ENCODE results near the gene ATP8A1. TPM values are rescaled to one million over a fixed set of nuclear protein-coding genes. Genes with fewer than 3 reads are reported as not detected.

ATP8A1 gene
- total and polyA plus RNA-seq, 2 donors from 2014 or later = 4.6 to 27.4 TPM

DNA sequence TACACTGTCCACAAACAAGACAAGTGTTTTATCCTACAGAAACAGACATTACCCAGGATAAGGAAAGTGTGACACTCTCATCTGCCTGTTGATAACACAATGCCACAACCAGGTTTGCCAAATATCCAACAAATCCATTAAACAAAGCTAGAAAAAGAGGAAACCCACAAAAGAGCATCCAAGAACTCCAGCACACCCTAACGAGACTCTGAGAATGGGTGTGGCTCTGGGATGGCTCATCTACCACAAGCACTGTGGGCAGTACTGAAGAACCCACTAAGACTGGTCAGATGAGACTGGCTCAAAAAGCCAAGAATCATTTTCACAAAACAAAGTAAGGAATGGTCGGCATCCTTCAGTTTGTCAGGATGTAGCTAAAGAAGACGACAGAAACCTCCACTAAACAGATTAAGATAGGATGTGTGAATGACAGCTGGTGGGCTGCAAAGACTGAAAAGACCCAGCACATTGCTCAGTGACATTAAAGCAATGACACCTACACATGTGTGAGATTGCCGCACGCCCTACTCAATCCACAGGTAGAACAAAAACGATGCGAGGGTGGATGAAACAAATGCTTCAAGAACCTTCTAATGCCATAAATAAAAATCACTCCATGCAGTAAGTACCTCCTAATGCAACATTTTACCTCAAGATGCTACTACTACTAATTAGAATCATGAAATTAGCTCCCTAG is 14.7 kb downstream of the ATP8A1 start:
- Histone ChIP-seq H3K4me3 (ENCODE audit: low read length in 3 of 3) (no peak overlapping the region), H3K4me1 (ENCODE audit: control insufficient read depth in 2 of 3, insufficient read depth in 2 of 3, low read depth in 1 of 3, low read length in 3 of 3) (peaks cover 0 to 3% (median 0%) of the 10 kb centered on the region in 3 donors), H3K36me3 (ENCODE audit: control insufficient read depth in 2 of 3, insufficient read depth in 3 of 3, low read length in 3 of 3) (no peaks in the 10 kb centered on the region), H3K9ac (ENCODE audit: low read length in 3 of 3) (no peak overlapping the region), H3K9me3 (ENCODE audit: control insufficient read depth in 2 of 3, insufficient read depth in 1 of 3, low read length in 3 of 3) (no peaks in the 10 kb centered on the region), H3K27ac (ENCODE audit: low read depth in 2 of 2, low read length in 2 of 2) (no peak overlapping the region), H3K27me3 (ENCODE audit: control insufficient read depth, insufficient read depth, low read length) (no peaks in the 10 kb centered on the region)
- intact Hi-C loops (cut with DNase I) = no loop called here
- FAIRE-seq (no peak), DNase-seq (no peak)
- TF ChIP-seq, protein P1, sequence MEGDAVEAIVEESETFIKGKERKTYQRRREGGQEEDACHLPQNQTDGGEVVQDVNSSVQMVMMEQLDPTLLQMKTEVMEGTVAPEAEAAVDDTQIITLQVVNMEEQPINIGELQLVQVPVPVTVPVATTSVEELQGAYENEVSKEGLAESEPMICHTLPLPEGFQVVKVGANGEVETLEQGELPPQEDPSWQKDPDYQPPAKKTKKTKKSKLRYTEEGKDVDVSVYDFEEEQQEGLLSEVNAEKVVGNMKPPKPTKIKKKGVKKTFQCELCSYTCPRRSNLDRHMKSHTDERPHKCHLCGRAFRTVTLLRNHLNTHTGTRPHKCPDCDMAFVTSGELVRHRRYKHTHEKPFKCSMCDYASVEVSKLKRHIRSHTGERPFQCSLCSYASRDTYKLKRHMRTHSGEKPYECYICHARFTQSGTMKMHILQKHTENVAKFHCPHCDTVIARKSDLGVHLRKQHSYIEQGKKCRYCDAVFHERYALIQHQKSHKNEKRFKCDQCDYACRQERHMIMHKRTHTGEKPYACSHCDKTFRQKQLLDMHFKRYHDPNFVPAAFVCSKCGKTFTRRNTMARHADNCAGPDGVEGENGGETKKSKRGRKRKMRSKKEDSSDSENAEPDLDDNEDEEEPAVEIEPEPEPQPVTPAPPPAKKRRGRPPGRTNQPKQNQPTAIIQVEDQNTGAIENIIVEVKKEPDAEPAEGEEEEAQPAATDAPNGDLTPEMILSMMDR (IDR thresholded peaks at IDR 0.05; ENCODE audit: borderline replicate concordance, extremely low read depth, insufficient read depth) = no peak

DNA sequence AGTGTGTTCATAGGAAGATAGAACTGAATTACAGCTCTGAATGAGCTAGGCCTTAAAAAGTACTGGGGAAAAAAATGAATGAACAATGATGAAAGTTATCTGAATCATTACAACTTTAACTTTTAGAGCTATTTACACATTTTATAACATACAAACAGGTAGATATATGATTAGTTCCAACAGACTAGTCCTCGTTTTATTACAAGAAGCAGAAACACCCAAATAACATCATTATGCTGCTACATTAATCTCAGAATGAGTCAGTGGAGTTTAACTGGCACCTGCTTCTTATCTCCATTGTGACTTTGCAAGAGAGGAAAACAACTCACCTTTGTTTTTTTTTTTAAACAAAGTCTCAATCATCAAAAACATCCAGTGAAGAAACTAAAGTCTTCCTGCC is 15.2 kb downstream of the ATP8A1 start:
- H3K36me3 ChIP-seq (ENCODE audit: control insufficient read depth in 2 of 3, insufficient read depth in 3 of 3, low read length in 3 of 3) = no peaks in the 10 kb centered on the region
- TF ChIP-seq, protein P1 (IDR thresholded peaks at IDR 0.05; ENCODE audit: borderline replicate concordance, extremely low read depth, insufficient read depth) = no peak
- no peak overlapping the region for H3K9ac ChIP-seq (ENCODE audit: low read length in 3 of 3)
- FAIRE-seq (no peak), DNase-seq (no peak)
- H3K4me1 ChIP-seq (ENCODE audit: control insufficient read depth in 2 of 3, insufficient read depth in 2 of 3, low read depth in 1 of 3, low read length in 3 of 3) = peaks cover 0 to 3% (median 0%) of the 10 kb centered on the region in 3 donors
- H3K9me3 ChIP-seq (ENCODE audit: control insufficient read depth in 2 of 3, insufficient read depth in 1 of 3, low read length in 3 of 3) = no peaks in the 10 kb centered on the region
- H3K27ac ChIP-seq (ENCODE audit: low read depth in 2 of 2, low read length in 2 of 2) = no peak overlapping the region
- no peaks in the 10 kb centered on the region for H3K27me3 ChIP-seq (ENCODE audit: control insufficient read depth, insufficient read depth, low read length)
- intact Hi-C loops (cut with DNase I) = no loop called here
- H3K4me3 ChIP-seq (ENCODE audit: low read length in 3 of 3) = no peak overlapping the region

DNA sequence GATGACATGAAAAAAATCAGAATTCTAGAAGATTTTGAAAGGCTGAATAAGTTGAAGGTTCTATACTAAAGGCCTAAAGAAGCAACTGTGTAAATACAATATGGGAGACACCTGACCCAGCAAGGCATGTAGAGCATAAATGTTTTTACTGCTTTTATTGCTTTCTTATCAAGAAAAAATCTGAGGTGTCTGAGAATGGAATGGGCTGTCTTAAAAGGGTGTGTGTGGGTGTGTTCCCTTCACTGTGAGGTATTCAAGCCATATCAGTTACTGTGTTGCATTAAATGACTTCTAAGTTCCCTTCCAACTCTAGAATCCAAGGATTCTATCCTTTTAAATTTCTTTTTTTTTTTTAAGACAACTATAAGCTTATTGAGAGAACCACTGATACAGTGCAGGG is 15.7 kb downstream of the ATP8A1 start:
- FAIRE-seq = no peak
- TF ChIP-seq, protein P1 (IDR thresholded peaks at IDR 0.05; ENCODE audit: borderline replicate concordance, extremely low read depth, insufficient read depth) = no peak
- Histone ChIP-seq H3K36me3 (ENCODE audit: control insufficient read depth in 2 of 3, insufficient read depth in 3 of 3, low read length in 3 of 3) (no peaks in the 10 kb centered on the region), H3K4me1 (ENCODE audit: control insufficient read depth in 2 of 3, insufficient read depth in 2 of 3, low read depth in 1 of 3, low read length in 3 of 3) (peaks cover 0 to 3% (median 0%) of the 10 kb centered on the region in 3 donors), H3K27me3 (ENCODE audit: control insufficient read depth, insufficient read depth, low read length) (no peaks in the 10 kb centered on the region), H3K27ac (ENCODE audit: low read depth in 2 of 2, low read length in 2 of 2) (no peak overlapping the region), H3K9ac (ENCODE audit: low read length in 3 of 3) (no peak overlapping the region), H3K4me3 (ENCODE audit: low read length in 3 of 3) (no peak overlapping the region), H3K9me3 (ENCODE audit: control insufficient read depth in 2 of 3, insufficient read depth in 1 of 3, low read length in 3 of 3) (no peaks in the 10 kb centered on the region)
- intact Hi-C loops (cut with DNase I) = no loop called here
- no peak for DNase-seq
